8988T (cell line): ENCODE measurements around the gene EZH1.

ENCODE experiments used
- DNase-seq: peaks from one replicate; pipeline ENCODE4 v3.0.0; 2011

The EZH1 gene

GRCh38 chr17:42706732-42707131, 38.1 kb downstream of the EZH1 start:
- DNase-seq: no peak

DNA sequence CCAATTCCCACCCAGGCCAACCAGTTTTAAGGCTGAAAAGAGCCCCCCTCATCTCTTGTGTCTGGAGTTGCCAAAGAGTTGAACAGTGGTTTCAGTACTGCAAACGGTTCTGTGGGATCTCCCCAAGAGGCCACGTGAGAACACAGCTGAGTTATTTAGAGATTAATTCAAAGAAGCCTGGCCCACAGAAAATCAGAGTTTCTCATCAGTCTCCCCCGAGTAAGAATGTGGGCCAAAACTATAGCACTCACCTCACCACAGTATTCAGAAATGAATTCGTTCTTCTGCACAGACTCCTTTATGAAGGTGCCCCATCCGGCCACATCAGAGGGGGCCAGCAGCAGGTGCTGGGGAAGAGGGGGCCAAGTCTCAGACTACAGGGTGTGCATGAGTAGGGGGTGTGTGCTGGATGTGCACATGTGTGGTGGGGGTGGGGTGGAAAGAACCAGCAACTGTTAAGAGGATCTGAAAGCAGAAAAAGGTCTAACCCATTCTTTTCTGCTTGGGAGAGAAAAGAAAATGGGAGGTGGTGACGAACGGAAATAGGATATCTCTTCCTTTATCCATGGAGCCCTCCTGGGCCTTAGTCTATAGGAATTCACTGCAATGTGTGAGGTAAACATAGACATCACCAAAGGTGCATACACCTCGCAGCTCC, 39.9 kb downstream of the EZH1 start:
- DNase-seq: no peak

DNA sequence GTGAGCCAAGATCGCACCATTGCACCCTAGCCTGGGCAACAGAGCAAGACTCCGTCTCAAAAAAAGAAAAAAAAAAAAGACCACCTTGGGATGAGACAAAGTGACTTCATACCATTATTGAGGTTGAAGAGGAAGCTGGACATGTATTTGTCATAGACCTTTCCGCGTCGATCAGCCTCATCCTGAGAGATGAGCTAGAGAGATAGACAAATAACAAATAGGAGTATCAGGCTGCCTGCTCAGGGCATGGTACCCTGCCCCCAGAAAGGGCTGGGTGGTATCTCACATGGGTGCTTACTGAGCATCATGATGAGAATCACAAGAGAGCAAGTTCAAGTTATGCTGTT, 40.4 kb downstream of the EZH1 start:
- no peak for DNase-seq

GRCh38 chr17:42702446-42702845, 42.4 kb downstream of the EZH1 start:
- DNase-seq: no peak

- no peak for DNase-seq
Measured at GRCh38 chr17:42700586-42701289, 44.1 kb downstream of the EZH1 start.

DNA sequence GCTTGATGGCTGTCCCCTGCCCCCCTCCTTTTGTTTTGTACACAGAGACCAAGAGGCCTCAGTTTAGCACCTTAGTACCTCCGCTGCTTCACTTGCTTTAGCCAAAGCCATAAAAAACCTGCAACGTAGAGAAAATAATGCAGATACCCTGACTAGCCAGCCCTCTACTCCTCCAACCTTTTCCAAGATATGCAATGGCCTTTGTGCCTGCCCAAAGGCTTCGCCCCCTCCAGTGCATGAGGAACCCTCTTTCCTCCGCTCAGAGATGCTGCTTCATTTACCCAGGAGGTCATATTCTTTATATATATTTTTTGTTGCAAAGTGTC, 45.5 kb downstream of the EZH1 start:
- DNase-seq: no peak

DNA sequence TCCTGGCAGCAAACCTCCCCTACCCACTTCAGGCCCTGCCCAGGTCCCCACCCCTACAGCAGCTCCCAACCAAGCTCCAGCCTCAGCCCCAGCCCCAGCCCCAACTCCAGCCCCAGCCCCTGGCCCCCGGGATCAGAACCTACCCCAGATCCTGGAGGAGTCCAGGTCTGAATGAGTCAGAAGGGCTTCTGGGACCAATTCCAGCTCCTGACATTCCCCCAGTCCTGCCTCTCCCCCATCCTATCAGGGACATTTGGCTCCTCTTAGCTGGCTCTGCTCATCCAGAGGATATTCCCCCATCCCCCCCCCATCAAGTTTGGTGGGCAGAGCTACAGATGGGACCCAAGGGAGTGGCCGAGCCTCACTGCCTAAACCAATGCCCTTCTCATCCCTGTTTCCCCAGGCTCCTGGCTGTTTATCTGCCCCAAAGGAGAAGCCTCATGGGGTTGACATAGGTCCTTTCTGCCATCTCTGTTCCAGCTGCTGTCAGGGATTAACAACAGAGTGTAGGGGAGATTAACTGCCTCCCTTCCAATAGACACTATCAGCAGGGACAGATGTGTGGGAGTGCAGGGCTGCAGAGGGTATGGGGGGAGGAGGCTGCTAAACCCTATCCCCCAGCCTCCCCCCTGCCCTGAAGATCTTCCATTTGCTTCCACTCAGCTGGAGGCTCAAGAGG, 46.0 kb downstream of the EZH1 start:
- no peak for DNase-seq

GRCh38 chr17:42697108-42697811, 47.6 kb downstream of the EZH1 start:
- no peak for DNase-seq

DNA sequence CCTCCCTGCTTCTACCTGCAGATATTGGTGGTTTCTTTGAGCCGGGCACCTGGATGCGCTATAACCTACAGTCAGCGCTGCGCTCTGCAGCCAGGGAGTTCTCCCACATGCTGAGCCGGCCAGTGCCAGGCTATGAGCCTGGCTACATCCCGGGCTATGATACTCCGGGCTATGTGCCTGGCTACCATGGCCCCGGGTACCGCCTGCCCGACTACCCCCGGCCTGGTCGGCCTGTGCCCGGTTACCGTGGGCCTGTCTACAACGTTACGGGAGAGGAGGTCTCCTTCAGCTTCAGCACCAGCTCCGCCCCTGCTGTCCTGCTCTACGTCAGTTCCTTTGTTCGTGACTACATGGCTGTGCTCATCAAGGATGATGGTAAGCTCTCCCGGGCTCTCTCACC, 49.3 kb downstream of the EZH1 start:
- DNase-seq: no peak

DNA sequence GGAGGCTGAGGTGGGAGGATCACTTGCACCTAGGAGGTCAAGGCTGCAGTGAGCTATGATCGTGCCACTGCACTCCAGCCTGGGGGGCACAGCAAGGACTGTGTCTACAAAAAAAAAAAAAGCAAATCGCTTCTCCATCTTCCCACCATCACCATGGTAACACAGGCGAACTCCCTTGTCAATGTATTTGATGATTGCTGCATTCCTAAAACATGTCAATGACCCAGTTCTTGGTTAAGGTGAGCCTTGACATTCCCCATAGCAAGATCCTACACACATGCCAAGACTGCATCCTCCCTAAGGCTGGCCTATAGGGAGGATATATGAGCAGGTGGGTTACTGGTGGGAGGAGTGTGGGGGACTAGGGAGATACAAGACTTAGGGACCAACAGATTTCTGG, 50.3 kb downstream of the EZH1 start:
- no peak for DNase-seq

DNA sequence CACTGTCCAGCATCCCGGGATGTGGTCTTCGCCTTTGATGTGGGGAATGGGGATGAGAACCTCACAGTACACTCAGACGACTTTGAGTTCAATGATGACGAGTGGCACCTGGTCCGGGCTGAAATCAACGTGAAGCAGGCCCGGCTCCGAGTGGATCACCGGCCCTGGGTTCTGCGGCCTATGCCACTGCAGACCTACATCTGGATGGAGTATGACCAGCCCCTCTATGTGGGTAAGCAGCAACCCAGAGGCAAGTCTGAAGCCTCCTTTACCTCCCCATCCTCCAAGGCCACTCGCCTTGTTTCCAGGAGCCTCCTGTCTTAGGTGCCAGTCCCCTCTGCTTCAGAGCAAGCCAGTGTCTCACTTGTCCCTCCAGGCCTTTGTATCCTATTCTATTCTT, 52.4 kb downstream of the EZH1 start:
- no peak for DNase-seq

DNA sequence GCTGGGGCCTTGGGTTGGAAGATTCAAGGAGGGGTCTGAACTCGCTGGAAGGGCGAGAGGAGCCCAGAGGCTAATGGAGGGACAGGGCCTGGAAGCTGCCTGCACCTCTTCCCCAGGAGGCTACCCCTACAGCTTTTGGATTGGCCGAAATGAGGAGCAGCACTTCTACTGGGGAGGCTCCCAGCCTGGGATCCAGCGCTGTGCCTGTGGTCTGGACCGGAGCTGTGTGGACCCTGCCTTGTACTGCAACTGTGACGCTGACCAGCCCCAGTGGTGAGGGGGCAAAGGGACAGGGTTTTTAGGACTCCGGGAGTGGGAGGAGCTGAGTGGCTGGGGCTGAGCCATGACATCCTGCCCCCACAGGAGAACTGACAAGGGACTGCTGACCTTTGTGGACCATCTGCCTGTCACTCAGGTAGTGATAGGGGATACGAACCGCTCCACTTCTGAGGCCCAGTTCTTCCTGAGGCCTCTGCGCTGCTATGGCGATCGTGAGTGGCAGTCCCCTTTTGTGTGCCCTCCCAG, 53.8 kb downstream of the EZH1 start:
- no peak for DNase-seq

GRCh38 chr17:42690596-42690995, 54.2 kb downstream of the EZH1 start:
- DNase-seq: no peak

DNA sequence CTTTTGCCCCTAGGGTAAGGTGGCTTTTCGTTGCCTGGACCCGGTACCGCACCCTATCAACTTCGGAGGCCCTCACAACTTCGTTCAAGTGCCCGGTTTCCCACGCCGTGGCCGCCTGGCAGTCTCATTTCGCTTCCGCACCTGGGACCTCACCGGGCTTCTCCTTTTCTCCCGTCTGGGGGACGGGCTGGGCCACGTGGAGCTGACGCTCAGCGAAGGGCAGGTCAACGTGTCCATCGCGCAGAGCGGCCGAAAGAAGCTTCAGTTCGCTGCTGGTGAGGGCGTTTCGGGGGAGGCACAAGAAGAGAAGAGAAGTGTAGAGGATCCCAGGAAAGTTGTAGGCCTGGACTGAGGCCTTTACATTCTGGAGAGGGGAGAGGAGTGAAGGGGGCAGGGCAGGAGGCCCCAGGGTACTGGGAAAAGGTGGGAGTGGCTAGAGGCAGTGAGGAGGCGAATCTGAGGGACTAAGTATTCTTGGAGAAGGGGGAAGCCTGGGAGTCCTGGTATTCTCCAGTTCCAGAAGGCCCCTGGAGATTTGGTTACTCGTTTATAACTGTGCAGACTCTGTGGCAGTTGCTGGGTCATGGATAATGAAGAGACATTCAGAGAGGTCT, 57.0 kb downstream of the EZH1 start:
- DNase-seq: no peak

- DNase-seq: no peak
Measured at GRCh38 chr17:42686520-42687128, 58.2 kb downstream of the EZH1 start.

- no peak for DNase-seq
Measured at GRCh38 chr17:42685831-42686230, 59.0 kb downstream of the EZH1 start.

DNA sequence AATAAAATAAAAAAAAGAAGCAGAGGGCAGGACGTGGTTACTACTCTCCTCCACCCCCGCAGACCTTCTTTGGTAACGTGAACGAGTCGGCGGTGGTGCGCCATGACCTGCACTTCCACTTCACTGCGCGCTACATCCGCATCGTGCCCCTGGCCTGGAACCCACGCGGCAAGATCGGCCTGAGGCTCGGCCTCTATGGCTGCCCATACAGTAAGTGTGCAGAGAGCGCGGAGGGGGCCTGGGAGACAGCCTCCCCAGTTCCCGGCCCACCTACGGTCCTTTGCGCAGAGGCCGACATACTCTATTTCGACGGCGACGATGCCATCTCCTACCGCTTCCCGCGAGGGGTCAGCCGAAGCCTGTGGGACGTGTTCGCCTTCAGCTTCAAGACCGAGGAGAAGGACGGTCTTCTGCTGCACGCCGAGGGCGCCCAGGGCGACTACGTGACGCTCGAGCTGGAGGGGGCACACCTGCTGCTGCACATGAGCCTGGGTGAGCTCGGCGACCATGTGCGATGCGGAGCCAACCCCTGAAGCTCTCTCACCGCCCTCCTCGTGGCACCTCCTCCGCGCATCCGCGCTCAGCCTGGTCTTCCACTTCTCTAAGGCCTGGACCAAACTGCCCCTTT, 59.8 kb downstream of the EZH1 start:
- no peak for DNase-seq

- no peak for DNase-seq
Measured at GRCh38 chr17:42683407-42684034, 61.3 kb downstream of the EZH1 start.

GRCh38 chr17:42682722-42683403, 62.0 kb downstream of the EZH1 start:
- no peak for DNase-seq

GRCh38 chr17:42681976-42682721, 62.7 kb downstream of the EZH1 start, which contains the start of gene CNTNAP1:
TSS of gene CNTNAP1 (plus strand) at chr17:42682531. CDS start at chr17:42682830, 299 bp downstream.
- DNase-seq: no peak
